Measurements from ENCODE around the gene PLXDC1.

DNA sequence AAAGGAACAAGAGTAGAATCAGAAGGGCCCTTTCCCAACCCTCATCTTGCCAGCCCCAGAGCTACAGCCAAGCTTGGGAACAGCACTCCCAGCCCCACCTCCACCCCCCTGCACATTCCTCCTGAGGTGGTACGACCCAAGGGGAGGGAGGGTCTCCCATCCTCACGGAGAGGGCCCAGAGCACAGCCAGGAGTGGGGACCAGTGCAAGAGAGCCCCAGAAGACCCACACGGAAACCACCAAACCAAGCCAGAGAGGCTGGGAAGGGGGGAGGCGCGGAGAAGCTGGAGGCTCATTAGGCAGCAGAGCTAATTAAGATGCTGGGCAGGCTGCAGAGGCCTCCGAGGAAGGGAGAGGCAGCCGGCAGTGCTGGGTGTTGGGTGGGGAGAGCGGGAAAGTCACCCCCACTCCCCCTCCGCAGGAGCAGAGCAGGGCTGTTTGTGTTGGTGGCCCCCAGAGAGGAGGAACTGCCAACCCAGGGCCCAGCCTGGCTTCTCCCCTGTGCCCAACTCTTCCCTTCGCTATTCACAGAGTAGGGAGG is 43.6 kb upstream of the PLXDC1 start:
- TF ChIP-seq CTCF (conservative IDR thresholded peaks at IDR 0.05; ENCODE audit: low read depth, low read length) (no peak), EZH2 (IDR thresholded peaks at IDR 0.05; ENCODE audit: borderline replicate concordance, low read depth, low read length, poor library complexity, severe bottlenecking) (no peak)

All from A673 (cell line).